Pancreas (tissue), 10 donors: ENCODE measurements around the gene MYOG. TPM values are rescaled to one million over a fixed set of nuclear protein-coding genes. Genes with fewer than 3 reads are reported as not detected.

Source experiments
- ATAC-seq, 4 donors: fragments of 200-7000 bp; cut with Tn5 transposase; one replicate each; pipeline versions ENCODE4 v1.8.0 to v1.9.1; 2020; ENCODE audit warnings: mild to moderate bottlenecking in 4 of 4, moderate library complexity in 4 of 4
- DNase-seq, 6 donors: peaks; one replicate each; pipeline ENCODE4 v3.0.0-alpha.2; 2020
- FAIRE-seq: peaks from 2 replicates; lab custom pipeline; 2012; peaks lifted over from hg19 to GRCh38; lab: Jason Lieb, UNC
- H3K27ac ChIP-seq, 4 donors: fragments of 200-600 bp; sonication (generic); 1 replicate in 3 of 4; 2 replicates in 1 of 4; pipeline versions ENCODE4 v1.5.0 to v1.8.0; 2020
- H3K27me3 ChIP-seq, 4 donors: fragments of 200-600 bp; one replicate each; pipeline ENCODE4 v1.8.0; 2021
- H3K36me3 ChIP-seq, 3 donors: fragments of 200-600 bp; sonication (generic) in 1 of 3; one replicate each; pipeline versions ENCODE4 v1.5.0 to v1.8.0; 2020 to 2021
- H3K4me1 ChIP-seq, 3 donors: fragments of 200-600 bp; one replicate each; pipeline ENCODE4 v1.8.0; 2021
- H3K4me3 ChIP-seq, 4 donors: fragments of 200-600 bp; sonication (generic) in 2 of 4; one replicate each; pipeline versions ENCODE4 v1.5.0 to v1.8.0; 2020 to 2021
- H3K9me3 ChIP-seq, 4 donors: fragments of 200-600 bp; one replicate each; pipeline ENCODE4 v1.8.0; 2021
- WGBS, 2 donors: extraction: QIAGEN DNeasy Blood & Tissue Kit; methylation state at CpG; one replicate each; pipeline ENCODE4 v1.1.7; 2013; 5-methylcytosine and 5-hydroxymethylcytosine counted together
- intact Hi-C, 3 donors: fragments of 100-400 bp; cut with DNase I; formaldehyde crosslinking; loops; one replicate each; pipeline versions ENCODE4 v1.11.1 to v1.14.2; 2022
- polyA plus RNA-seq, 2 donors: library from polyadenylated mRNA; stranded (reverse); fragments of 200-250 nt; gene quantifications; one replicate each; pipeline ENCODE4 v1.2.3, GENCODE V29; 2013
- total RNA-seq, 6 donors: library from RNA; stranded (reverse); fragmentation: NEBNext Ultra II Directional in 4 of 6; extraction: Animal tissue kit (Norgen Biotek cat#: 25700) in 4 of 6; gene quantifications; one replicate each; pipeline versions ENCODE4 v1.2.1 to v1.2.4, GENCODE V29; 2021 to 2023
- TF ChIP-seq, protein P1 (sequence below), 4 donors: fragments of 200-600 bp; sonication (generic) in 3 of 4; IDR thresholded peaks; one replicate each; pipeline versions ENCODE4 v1.5.0 to v1.8.0; 2021; ENCODE audit warnings: antibody characterized with exemption in 4 of 4
- donor health status: healthy with polysubstance abuse.
- donor health status: DM: no; HTN: no; CAD: no; lungs with moderate emphysema.
- donor health status: DM: no; HTN: no; CAD: no.
- donor health status: control.
- donor health status: control.
- donor health status: Bipolar disorder and iron deficiency.
- donor health status: DM: yes; HTN: yes; CAD: no.
- donor health status: DM: no; HTN: no; CAD: no.
- donor health status: DM: no; HTN: no; CAD: no.
- donor health status: DM: yes; HTN: yes; CAD: no.

MYOG gene
- total and polyA plus RNA-seq, 8 donors, result 0.07 TPM; not detected in 7

DNA sequence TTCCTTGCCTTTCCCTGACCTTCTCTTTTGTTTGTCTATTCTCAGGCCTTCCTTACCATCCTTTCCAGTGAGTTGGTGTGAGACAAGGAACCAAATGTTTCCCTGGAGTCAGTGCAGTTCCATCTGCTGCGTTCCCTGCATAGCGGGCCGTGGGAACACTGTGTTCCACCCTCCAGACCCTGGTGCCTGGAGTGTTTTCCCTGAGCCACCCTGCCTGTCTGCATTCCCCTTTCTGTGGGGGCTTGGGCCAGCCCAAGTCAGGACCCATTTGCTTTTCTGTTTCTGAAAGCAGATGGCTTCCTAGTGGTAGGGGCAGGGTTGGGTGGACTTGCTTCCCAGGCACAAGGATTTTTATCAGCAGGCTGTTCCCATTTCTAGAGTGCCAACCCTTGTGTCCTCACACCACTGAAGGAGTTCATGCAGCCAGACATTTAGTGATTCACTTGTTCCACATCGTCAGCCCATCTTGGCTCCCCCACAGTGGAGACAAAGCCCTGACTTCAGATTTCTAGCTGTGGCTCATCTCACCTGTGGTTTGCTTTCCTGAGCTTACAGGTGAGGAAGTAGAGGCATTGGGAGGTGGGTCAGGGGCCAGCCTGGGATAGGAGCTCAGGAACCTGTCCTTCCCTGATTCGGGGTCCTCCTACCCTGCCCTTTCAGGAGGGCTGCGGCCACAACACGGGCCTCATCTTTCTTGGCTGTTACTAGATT lies 14.1 kb upstream of the MYOG start:
- no peak for DNase-seq
- no peak for ATAC-seq

DNA sequence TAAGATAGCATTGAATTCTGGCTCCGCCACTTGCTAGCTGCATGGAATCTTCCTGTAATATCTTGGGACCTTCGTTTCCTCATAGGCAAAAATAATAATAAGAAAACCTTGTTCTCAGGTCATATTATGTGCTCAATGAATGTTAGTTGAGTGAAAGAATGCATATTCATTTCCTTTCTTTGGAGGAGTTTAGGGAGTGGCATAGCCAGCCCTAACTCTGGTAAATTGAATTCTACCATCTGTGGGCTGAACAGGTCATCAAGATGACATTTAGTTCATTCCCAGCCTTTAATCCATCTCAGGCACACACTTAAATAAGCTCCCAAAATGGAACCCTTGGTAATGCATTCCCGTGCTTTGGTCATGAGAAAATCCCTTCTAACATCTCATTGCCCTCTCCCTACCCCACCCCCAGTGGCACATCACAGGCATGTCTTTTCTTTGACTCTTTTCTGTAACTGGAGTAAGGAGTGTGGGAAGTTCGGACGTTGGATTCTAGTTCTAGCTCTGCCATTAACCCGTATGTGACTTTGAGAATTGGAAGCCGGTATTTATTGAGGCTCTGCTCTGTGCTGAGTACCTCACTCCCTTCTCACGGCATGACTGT lies 13.2 kb upstream of the MYOG start:
- H3K27ac ChIP-seq, result no peak overlapping the region
- H3K4me3 ChIP-seq, result no peak overlapping the region
- ATAC-seq (no peak), DNase-seq (no peak), FAIRE-seq (no peak)
- WGBS, 2 donors, result 65 to 72% methylated on average over 8 of the region's 8 CpGs
- H3K9me3 ChIP-seq, result no peaks in the 10 kb centered on the region
- no peaks in the 10 kb centered on the region for H3K27me3 ChIP-seq
- no peaks in the 10 kb centered on the region for H3K36me3 ChIP-seq
- TF ChIP-seq, protein P1, sequence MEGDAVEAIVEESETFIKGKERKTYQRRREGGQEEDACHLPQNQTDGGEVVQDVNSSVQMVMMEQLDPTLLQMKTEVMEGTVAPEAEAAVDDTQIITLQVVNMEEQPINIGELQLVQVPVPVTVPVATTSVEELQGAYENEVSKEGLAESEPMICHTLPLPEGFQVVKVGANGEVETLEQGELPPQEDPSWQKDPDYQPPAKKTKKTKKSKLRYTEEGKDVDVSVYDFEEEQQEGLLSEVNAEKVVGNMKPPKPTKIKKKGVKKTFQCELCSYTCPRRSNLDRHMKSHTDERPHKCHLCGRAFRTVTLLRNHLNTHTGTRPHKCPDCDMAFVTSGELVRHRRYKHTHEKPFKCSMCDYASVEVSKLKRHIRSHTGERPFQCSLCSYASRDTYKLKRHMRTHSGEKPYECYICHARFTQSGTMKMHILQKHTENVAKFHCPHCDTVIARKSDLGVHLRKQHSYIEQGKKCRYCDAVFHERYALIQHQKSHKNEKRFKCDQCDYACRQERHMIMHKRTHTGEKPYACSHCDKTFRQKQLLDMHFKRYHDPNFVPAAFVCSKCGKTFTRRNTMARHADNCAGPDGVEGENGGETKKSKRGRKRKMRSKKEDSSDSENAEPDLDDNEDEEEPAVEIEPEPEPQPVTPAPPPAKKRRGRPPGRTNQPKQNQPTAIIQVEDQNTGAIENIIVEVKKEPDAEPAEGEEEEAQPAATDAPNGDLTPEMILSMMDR (IDR thresholded peaks at IDR 0.05), result no peak
- intact Hi-C loops, result no loop called here
- H3K4me1 ChIP-seq, result no peaks in the 10 kb centered on the region

More for the DNA sequence above, 14.1 kb upstream of the MYOG start:
- intact Hi-C loops, result no loop called here
- Histone ChIP-seq H3K36me3 (no peaks in the 10 kb centered on the region), H3K4me3 (no peak overlapping the region), H3K27me3 (no peaks in the 10 kb centered on the region), H3K27ac (no peak overlapping the region), H3K4me1 (no peaks in the 10 kb centered on the region), H3K9me3 (no peaks in the 10 kb centered on the region)
- no peak for FAIRE-seq
- TF ChIP-seq, protein P1 (IDR thresholded peaks at IDR 0.05), result no peak
- WGBS, 2 donors, result 73 to 84% methylated on average over 7 of the region's 7 CpGs

DNA sequence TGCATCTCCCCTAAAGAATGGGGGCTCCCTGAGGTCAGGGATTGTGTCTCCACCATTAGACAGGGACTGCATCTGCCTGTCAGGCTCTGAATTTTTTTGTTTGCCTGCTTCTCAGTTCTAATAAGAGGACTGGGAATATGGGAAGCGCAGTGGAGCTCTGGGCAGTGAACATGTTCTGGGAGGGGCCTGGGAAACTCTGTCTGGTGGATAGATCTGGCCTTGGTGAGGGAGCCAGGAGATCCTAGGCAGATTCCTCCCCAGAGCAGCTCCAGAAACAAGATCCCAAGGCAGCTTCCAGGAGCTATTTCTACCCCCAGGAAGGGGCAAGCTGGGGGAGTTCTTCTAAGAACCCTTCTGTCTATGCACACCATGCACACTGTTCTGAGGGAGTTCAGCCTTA lies 12.6 kb upstream of the MYOG start:
- no peaks in the 10 kb centered on the region for H3K9me3 ChIP-seq
- TF ChIP-seq, protein P1 (IDR thresholded peaks at IDR 0.05), result no peak
- no peak overlapping the region for H3K4me3 ChIP-seq
- DNase-seq (no peak), ATAC-seq (no peak), FAIRE-seq (no peak)
- no peaks in the 10 kb centered on the region for H3K4me1 ChIP-seq
- no peak overlapping the region for H3K27ac ChIP-seq
- no peaks in the 10 kb centered on the region for H3K27me3 ChIP-seq
- H3K36me3 ChIP-seq, result no peaks in the 10 kb centered on the region
- 67 to 78% methylated on average over 1 of the region's 1 CpG for WGBS, 2 donors
- intact Hi-C loops, result no loop called here

DNA sequence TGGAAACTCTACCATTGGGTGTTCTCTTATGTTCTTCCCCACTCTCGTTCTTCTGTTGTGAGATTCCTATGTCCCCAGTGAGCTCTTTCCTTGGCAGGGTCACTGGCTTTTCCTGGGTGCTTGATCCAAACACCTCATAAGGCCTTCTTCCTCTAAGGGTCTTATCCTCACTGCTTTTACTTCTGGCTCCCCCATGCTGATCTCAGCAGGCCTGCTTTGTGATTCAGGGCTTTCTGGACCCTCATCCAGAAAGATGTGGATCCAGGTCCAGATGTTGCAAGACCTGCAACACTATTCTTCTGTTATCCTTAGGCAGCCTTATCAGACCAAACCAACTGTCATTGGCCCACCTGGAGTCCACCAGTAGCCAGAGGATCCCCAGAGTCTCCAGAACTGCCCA lies 11.2 kb upstream of the MYOG start:
- TF ChIP-seq, protein P1 (IDR thresholded peaks at IDR 0.05), result no peak
- WGBS, 2 donors, result 46 to 58% methylated on average over 1 of the region's 1 CpG
- ATAC-seq, result no peak
- H3K27me3 ChIP-seq, result no peaks in the 10 kb centered on the region
- no peaks in the 10 kb centered on the region for H3K9me3 ChIP-seq
- H3K4me1 ChIP-seq, result no peaks in the 10 kb centered on the region
- H3K4me3 ChIP-seq, result no peak overlapping the region
- intact Hi-C loops, result no loop called here
- H3K27ac ChIP-seq, result no peak overlapping the region
- H3K36me3 ChIP-seq, result no peaks in the 10 kb centered on the region
- DNase-seq, result no peak
- FAIRE-seq, result no peak

DNA sequence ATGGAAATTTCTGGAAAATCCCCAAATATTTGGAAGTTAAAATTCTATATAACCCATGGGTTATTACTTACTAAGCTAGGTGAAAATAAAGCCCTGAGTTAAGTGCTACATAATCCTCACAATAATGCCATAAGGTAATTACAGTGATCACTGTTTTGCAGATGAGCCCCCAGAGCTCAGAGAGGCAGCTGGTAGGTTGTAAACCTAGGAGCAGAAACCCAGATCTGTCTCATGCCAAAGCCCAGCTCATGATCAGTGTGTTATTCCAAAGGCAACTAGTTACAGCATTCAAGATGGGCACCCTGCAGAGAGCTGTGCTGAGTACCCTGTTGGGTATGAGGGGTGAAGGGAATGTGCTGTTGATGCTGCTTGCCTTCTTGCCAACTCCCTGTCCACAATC lies 10.8 kb upstream of the MYOG start:
- Histone ChIP-seq H3K9me3 (no peaks in the 10 kb centered on the region), H3K4me1 (no peaks in the 10 kb centered on the region), H3K36me3 (no peaks in the 10 kb centered on the region), H3K27ac (no peak overlapping the region), H3K4me3 (no peak overlapping the region), H3K27me3 (no peaks in the 10 kb centered on the region)
- ATAC-seq, result no peak
- TF ChIP-seq, protein P1 (IDR thresholded peaks at IDR 0.05), result no peak
- intact Hi-C loops, result no loop called here
- no peak for DNase-seq
- FAIRE-seq, result no peak
